Sigmoid colon (tissue), 3 donors: ENCODE data around the gene FEM1C.

Experiments used
- POLR2A ChIP-seq, 2 donors: fragments of 450-650 bp; IDR thresholded peaks; one replicate each; pipeline ENCODE4 v1.6.1; 2016; ENCODE audit warnings: antibody characterized with exemption in 2 of 2, mild to moderate bottlenecking in 2 of 2, moderate library complexity in 2 of 2
- TF ChIP-seq, protein P1 (sequence below), 4 experiments: fragments of 450-650 bp in 3 of 4; fragments of 200-600 bp in 1 of 4; IDR thresholded peaks; one replicate each; pipeline ENCODE4 v1.5.1; 2016 to 2019; ENCODE audit warnings: antibody characterized with exemption in 4 of 4, mild to moderate bottlenecking in 3 of 4, moderate library complexity in 2 of 4

DNA sequence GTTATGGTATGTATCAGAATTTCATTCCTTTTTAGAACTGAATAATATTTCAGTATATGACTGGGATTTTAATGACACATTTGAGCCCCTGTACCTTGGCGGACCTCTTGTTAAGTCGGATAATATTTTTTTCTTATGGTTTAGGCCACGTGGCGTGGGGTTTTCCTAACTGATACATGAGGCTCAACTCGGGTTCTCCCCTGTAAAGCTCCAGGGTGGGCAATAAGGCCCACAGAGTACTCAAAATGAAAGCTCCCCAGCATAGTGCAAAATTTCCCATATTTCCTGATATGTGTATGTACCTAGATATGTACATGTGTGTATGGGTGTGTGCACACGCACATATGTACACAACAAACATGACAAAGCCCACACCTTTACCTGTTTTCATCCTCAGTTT, 33.2 kb upstream of the FEM1C start:
- TF ChIP-seq, protein P1, sequence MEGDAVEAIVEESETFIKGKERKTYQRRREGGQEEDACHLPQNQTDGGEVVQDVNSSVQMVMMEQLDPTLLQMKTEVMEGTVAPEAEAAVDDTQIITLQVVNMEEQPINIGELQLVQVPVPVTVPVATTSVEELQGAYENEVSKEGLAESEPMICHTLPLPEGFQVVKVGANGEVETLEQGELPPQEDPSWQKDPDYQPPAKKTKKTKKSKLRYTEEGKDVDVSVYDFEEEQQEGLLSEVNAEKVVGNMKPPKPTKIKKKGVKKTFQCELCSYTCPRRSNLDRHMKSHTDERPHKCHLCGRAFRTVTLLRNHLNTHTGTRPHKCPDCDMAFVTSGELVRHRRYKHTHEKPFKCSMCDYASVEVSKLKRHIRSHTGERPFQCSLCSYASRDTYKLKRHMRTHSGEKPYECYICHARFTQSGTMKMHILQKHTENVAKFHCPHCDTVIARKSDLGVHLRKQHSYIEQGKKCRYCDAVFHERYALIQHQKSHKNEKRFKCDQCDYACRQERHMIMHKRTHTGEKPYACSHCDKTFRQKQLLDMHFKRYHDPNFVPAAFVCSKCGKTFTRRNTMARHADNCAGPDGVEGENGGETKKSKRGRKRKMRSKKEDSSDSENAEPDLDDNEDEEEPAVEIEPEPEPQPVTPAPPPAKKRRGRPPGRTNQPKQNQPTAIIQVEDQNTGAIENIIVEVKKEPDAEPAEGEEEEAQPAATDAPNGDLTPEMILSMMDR (IDR thresholded peaks at IDR 0.05), result no peak
- TF ChIP-seq POLR2A (IDR thresholded peaks at IDR 0.05), result no peak
